Liver (tissue), 3 donors: ENCODE data around the gene PPARA.

Experiments
- CTCF ChIP-seq: fragments of 150-350 bp; IDR thresholded peaks from 2 replicates; pipeline ENCODE4 v1.5.1; 2017; ENCODE audit warnings: improper control_type of control experiment, low read depth, low read length; ENCODE audit not compliant: missing input control
- EGR1 ChIP-seq, 2 donors: IDR thresholded peaks; 2 replicates each; pipeline ENCODE4 v1.6.1; 2016 to 2018; ENCODE audit warnings: antibody characterized with exemption in 2 of 2, low read depth in 2 of 2
- GABPA ChIP-seq, 2 donors: IDR thresholded peaks in 1 of 2; conservative IDR thresholded peaks in 1 of 2; 2 replicates each; pipeline ENCODE4 v1.6.1; 2016; ENCODE audit warnings: antibody characterized with exemption in 2 of 2, mild to moderate bottlenecking in 1 of 2, moderate library complexity in 1 of 2
- RAD21 ChIP-seq, 2 donors: IDR thresholded peaks; 2 replicates each; pipeline ENCODE4 v1.6.1; 2016; ENCODE audit warnings: antibody characterized with exemption in 2 of 2, mild to moderate bottlenecking in 2 of 2
- TAF1 ChIP-seq: conservative IDR thresholded peaks from 2 replicates; pipeline ENCODE4 v1.6.1; 2016; ENCODE audit warnings: antibody characterized with exemption, mild to moderate bottlenecking
- YY1 ChIP-seq: IDR thresholded peaks from 2 replicates; pipeline ENCODE4 v1.6.1; 2016; ENCODE audit warnings: antibody characterized with exemption, mild to moderate bottlenecking
- donor health status: healthy.
- donor health status: healthy.

GRCh38 chr22:46280063-46280817 is 129.9 kb downstream of the PPARA start:
- TF ChIP-seq TAF1: no peak
- TF ChIP-seq YY1: no peak
- TF ChIP-seq CTCF: no peak
- TF ChIP-seq EGR1 (IDR thresholded peaks at IDR 0.05; ENCODE audit: low read depth in 2 of 2): no peak
- no peak for TF ChIP-seq GABPA (IDR thresholded peaks at IDR 0.05 in 1 of 2, conservative IDR thresholded peaks at IDR 0.05 in 1 of 2)
- no peak for TF ChIP-seq RAD21 (IDR thresholded peaks at IDR 0.05)
